HFF-Myc (cell line): ENCODE measurements around the gene PRUNE1.
A peak's percentile ranks its signal among the peaks of the same experiment; 100 is the strongest.

Source experiments
- DNase-seq: peaks from one replicate; pipeline ENCODE4 v3.0.0-alpha.2; 2011; ENCODE audit warnings: low read depth; ENCODE audit errors: extremely low read depth
- H3K4me3 ChIP-seq: replicated peaks from 2 replicates; pipeline ENCODE4 v1.5.1; 2011; ENCODE audit warnings: low read depth, mild to moderate bottlenecking, control low read depth, low read length
- TF ChIP-seq, protein P1 (sequence below): IDR thresholded peaks from 2 replicates; pipeline ENCODE4 v1.5.1; 2012; ENCODE audit warnings: mild to moderate bottlenecking, low read depth, low read length, control low read depth; ENCODE audit errors: missing control alignments

PRUNE1 gene

DNA sequence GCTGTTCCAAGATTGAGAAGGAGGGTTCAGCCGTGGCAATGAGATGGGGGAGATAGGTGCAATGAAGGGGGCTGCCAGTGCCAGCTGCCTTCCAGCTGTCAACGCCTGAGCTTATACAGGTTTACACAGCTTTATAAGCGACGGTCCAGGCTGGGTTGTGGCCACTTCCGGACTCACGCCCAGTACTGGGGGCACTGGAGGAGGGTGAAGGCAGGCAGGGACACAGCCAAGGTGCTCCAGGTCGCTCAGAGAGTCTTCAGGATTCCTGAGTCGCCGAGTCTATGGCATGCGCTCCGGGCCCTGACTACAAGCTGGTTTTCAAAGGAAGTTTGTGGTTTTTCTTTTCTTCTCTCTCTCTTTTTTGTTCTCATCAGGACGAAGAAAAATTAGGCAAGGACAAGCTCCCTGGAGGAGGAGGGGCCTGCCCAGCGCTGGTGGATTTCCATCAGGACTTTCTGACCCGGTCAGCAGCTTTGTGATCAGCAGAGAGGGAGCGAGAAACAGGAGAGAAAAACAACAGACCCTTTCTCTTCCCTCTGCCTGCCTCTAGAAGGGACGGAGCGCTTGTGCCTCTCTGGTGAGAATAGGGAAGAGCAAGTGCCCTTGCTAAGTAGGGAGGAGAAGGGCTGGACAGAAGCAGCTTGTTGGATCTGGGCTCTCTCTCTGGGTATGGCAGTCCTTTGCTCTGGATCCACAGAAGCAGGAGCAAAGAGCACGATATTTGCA is 1.8 kb upstream of the PRUNE1 start, which contains the start of gene MINDY1:
MINDY1 (minus strand) TSS at position 576 of the 726 bp plus-strand sequence. CDS start 4,285 bp downstream, outside the sequence.
- peak; percentile 57 for DNase-seq
- H3K4me3 ChIP-seq = peak within 1 kb of the TSS; percentile 91
- TF ChIP-seq, protein P1, sequence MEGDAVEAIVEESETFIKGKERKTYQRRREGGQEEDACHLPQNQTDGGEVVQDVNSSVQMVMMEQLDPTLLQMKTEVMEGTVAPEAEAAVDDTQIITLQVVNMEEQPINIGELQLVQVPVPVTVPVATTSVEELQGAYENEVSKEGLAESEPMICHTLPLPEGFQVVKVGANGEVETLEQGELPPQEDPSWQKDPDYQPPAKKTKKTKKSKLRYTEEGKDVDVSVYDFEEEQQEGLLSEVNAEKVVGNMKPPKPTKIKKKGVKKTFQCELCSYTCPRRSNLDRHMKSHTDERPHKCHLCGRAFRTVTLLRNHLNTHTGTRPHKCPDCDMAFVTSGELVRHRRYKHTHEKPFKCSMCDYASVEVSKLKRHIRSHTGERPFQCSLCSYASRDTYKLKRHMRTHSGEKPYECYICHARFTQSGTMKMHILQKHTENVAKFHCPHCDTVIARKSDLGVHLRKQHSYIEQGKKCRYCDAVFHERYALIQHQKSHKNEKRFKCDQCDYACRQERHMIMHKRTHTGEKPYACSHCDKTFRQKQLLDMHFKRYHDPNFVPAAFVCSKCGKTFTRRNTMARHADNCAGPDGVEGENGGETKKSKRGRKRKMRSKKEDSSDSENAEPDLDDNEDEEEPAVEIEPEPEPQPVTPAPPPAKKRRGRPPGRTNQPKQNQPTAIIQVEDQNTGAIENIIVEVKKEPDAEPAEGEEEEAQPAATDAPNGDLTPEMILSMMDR = peak; percentile 39

DNA sequence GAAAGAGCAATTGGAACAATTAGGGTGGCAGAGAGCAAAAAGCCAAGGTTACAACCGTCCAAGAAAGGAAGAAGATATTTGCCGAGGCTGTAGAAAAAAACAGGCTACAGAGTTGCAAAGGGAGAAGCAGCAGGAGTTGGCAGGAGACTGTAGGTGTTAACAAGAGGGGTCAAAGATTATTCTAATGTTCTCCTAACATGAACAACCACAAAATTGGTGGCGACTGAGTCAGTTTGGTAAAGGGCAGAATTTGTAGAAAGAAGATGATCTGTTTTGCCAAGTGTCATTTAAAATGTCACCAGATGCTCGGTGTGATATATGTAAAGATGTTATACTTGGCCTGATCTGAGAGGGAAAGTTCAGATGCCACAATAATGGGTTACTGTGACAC is 401 bp upstream of the PRUNE1 start:
- TF ChIP-seq, protein P1 = no peak
- peak overlapping the region; percentile 91 for H3K4me3 ChIP-seq
- no peak for DNase-seq

DNA sequence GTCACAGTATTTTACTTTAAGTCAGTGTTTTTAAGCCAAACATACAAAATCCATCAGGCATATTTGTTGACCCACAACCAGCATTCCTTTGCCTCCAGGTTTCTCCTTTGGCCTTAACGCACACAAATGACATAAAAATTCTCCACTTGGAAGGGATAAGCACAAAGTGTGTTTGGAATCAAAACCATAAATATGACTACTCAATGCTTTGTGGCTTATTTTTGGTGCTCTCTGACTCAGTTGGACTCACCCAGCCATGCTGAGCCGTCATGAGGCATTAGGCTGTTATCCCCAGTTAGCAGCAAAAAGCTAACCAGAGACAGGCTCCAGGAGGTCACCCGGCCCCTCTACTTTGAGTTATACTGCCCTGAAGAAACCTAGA is 948 bp downstream of the PRUNE1 start:
- DNase-seq = no peak
- TF ChIP-seq, protein P1 = no peak
- peak overlapping the region; percentile 91 for H3K4me3 ChIP-seq

DNA sequence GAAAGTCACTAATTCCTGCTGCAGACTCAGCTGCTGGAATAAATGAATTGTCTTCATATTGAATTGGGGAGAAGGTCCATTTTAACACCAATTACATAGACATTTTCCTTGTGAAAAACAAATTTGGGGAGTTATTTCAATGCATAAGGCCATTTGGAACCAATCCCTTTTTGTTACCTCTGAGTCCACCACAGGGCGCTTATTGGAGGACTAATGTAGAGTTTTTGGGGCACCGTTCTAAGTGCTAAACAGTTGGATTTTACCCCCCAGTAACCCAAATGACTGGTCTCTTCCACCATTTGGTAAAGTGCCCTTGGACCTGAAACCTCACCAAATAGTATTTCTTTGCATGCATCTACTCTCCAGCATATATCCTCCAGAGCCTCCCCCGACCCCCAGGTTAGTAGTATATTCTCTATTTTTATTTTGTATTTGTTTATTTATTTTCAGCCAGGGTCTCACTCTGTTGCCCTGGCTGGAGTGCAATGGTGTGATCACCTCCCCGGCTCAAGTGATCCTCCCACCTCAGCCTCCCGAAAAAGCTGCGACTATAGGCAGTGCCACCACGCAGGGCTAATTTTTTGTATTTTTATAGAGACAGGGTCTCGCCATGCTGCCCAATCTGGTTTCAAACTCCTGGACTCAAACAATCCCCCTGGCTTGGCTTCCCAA is 1.6 kb downstream of the PRUNE1 start:
- no peak for DNase-seq
- TF ChIP-seq, protein P1 = no peak
- H3K4me3 ChIP-seq = peak overlapping the region; percentile 91; the same call in 1 of the 2 replicates

DNA sequence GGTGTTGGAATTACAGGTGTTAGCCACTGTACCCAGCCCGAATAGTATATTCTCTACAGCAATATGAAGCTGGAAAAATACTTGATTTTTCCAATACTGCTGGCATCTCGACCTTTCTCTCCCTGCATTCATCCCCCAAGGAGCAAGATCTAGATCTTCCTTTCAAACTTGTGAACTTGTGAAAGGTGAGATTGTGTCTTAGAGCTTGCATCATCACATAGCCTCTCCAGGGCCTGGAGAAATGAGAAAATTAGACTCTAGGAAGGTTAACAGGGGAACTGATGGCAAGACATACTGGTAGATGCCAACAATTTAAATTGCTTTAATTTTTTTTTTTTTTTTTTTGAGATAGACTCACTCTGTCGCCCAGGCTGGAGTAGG is 2.1 kb downstream of the PRUNE1 start:
- H3K4me3 ChIP-seq = no peak overlapping the region
- DNase-seq = no peak
- TF ChIP-seq, protein P1 = no peak

DNA sequence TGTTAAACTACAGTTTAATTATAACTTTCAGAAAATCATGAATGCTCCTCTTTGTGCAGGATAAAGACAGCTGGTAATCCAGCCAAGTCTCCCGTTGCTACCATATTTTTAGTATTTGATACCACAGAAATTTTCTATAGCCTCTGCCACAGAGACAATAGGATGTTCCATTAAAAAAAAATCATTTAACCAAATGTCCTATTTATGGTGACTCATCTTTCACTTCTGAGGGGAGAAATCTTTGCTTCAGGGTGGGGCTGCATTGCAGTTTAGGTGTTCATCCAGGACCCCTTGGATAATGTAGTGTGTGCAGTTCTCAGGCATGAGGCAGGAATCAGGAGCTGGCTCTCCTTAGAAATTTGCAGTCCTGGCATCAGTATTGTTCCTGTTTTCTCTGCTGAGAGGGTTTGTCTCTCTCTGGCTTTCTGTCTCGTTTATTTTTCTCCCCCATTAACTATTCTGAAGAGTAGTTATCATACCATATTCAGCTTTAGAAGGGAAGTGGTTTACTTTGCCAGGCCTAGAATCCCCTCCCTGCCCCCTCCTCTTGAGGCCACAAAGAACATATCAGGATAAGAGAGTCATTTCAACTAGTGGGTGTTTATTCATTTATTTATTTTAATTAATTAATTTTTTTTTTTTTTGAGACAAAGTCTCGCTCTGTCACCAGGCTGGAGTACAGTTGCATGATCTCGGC is 3.1 kb downstream of the PRUNE1 start:
- DNase-seq = no peak
- TF ChIP-seq, protein P1 = no peak
- no peak overlapping the region for H3K4me3 ChIP-seq
